Epithelial cell of prostate (primary cell): ENCODE measurements around the gene FGD5.

Source experiments
- DNase-seq: peaks from one replicate; pipeline ENCODE4 v3.0.0-alpha.2; 2011; ENCODE audit warnings: low read depth, low spot score
- H3K27ac ChIP-seq: fragments of 450-650 bp; 2 replicates; pipeline ENCODE4 v1.5.1; 2017; ENCODE audit warnings: mild to moderate bottlenecking

FGD5 gene

DNA sequence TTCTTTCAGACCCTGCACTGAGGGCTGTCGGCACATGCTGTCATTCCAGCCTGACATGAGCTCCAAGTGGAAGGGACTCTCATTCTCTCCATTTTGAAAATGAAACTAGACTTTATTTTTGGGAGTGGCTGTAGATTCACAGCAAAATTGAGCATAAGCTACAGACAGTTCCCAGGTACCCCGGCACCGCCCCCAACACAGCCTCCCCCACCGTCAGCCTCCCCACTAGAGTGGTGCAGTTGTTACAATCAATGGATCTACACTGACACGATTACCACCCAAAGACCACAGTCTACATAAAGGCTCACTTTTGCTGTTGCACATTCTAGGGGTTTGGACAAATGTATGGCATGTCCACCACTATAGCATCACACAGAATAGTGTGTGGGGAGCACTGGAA, 29.5 kb upstream of the FGD5 start:
- DNase-seq, result no peak
- H3K27ac ChIP-seq, result no peak overlapping the region

- DNase-seq, result no peak
- no peak overlapping the region for H3K27ac ChIP-seq
These were observed 29.0 kb upstream of the FGD5 start for GRCh38 chr3:14789640-14790285.

DNA sequence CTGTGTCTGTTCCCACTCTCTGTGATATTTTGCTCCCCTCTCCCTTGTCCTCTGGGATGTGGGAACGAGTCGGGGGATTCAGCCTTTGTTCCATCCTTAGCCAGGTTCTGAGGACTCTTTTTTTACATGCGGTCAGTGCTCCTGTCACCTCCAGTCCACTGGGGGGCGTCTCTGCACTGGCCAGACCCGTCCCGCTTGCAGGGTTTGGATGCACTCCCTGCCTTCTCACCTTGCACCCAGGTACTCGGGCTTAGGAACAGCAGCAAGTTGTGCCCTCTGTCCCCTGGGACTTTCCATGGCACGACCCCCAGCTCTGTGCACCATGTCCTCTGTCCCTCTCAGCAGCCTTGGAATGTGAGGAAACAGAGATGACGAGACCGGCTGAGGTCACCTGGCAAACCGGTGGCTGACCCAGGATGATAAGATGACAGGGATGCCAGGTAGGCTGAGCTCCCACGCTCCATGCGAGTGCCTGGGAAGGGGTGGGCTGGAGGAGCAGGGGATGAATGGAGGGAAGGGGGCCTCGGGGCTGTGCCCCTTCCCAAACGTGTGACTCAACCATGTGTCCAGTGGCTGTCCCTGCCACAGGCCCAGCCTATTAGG, 27.3 kb upstream of the FGD5 start:
- no peak overlapping the region for H3K27ac ChIP-seq
- no peak for DNase-seq

DNA sequence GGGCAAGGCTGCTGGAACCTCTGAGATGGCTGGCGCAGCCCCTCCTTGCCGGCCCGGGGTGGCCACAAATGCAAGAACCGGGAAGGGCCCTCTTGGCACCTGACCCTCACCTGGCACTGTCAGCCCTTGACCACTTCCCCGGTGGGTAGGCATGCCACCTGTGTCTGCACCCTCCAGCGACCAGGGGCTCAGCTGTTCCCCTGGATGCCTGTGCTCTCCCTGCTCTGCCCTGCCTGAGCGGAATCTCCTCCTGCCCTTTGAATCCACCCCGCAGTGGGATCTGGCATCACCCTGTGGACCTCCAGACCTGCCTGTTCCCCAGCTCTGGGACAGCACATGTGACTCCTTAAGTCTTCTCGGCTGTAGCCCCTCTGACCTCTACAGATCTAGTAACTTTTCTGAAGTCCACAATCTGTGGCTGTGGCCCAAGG, 26.1 kb upstream of the FGD5 start:
- H3K27ac ChIP-seq, result no peak overlapping the region
- no peak for DNase-seq

- no peak for DNase-seq
These were observed 25.5 kb upstream of the FGD5 start for GRCh38 chr3:14793126-14793857.

GRCh38 chr3:14793858-14794234, 24.9 kb upstream of the FGD5 start:
- DNase-seq, result no peak
- no peak overlapping the region for H3K27ac ChIP-seq

More at GRCh38 chr3:14793126-14793857, 25.5 kb upstream of the FGD5 start:
- no peak overlapping the region for H3K27ac ChIP-seq

DNA sequence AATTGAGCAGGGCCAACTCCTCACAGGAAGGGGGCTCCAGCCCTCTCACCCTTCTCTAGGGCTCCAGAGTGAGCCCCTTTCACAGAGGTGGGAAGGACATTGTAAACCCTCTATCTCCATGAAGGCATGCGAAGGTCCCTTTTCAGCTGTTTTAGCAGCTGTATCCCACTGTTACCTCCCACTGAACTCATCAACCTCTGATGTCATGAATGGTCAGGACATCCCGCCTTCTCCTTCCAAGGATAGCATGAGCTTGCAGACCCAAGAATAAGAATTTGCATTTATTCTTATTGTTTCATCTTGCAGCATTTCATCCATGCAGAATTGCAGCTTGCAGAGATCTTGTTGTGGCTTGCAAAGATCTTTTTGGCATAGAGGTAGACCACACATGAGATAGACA, 24.3 kb upstream of the FGD5 start:
- DNase-seq, result no peak
- no peak overlapping the region for H3K27ac ChIP-seq

- no peak overlapping the region for H3K27ac ChIP-seq
- DNase-seq, result no peak
These were observed 22.8 kb upstream of the FGD5 start for GRCh38 chr3:14795996-14796395.

DNA sequence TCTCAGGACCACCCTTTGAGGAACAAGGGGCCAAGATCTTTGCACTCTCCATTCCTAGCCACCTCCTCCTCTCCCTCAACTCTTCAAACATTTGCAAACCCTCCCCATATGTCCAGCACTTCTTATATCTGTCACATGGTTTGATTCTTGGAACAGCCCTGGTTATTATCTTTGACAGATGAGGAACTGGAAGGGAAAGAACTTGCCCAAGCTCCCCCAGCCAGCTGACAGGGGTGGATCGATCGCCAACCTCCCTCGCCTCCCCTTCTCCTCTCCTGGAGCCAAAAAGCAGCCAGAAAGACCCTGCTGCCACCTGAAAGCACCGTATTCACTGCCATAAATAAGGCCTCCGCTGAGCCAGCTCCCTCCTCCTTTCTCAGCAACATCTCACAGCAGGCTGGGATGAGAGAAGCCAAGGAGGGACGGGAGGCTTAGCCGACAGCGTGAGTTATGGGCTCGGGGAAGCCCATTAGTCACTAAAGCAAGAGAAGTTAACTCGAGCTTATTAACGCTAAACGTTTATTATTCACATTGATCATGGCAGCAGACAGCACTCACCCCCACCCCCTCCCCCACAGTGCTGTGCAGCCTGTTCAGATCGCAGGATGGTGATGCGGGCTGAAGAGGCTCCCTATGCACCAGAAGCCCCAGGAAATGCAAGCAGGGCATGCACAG, 22.2 kb upstream of the FGD5 start:
- no peak overlapping the region for H3K27ac ChIP-seq
- no peak for DNase-seq

- no peak overlapping the region for H3K27ac ChIP-seq
- no peak for DNase-seq
These were observed 21.0 kb upstream of the FGD5 start for GRCh38 chr3:14797731-14798130.

- no peak overlapping the region for H3K27ac ChIP-seq
- DNase-seq, result no peak
These were observed 20.5 kb upstream of the FGD5 start for GRCh38 chr3:14798231-14798630.

DNA sequence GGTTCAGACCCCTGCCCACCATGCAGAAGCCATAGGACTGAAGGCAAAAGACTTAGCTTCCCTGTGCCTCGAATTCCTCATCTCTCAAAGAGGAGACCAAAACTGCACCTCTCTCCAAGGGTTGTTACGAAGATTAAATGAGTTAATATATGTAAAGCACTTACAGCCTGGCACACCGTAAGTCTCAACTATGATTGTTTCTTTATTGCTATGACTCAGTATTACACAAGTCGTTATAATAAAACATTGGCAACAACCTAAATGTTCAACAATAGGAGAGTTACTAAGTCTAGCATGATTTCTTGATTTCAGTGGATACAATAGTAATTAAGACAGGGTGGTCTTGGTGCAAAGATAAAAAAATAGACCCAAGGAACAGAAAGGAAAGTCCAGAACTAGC, 19.6 kb upstream of the FGD5 start:
- no peak overlapping the region for H3K27ac ChIP-seq
- no peak for DNase-seq

- H3K27ac ChIP-seq, result no peak overlapping the region
- DNase-seq, result no peak
These were observed 17.7 kb upstream of the FGD5 start for GRCh38 chr3:14801031-14801430.

DNA sequence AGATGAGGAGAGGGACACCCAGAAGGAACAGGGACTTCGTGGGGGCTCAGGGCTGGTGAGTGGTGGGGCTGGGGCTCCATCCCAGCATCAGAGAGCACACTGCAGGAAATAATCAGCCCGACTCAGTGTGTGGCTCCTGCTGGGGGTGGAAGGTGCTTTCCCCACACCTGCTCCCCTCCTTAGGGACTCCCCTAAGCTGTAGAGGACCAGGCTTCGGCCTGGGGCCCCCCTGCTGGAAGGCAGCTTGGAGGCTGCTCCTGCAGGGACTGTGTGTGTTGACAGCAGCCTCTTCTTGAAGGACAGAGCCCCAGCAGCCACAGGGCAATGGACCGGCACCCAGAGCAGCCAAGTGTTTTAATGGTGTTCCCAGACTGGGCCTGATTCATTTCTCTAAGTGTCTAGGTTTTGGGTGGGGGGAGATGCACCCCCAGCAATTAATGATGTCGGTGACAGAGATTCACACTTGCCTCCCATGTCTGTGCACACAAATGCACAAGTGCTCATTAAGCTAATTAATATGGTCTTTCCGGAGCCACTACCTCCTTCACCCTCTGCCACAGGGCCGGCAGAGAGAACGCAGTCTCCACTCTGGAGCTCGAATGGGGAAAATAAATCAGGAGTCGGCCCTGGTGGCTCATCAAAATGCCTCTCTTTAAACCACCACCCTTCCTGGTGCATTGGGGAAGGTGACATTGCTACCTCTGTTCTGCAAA, 16.9 kb upstream of the FGD5 start:
- no peak overlapping the region for H3K27ac ChIP-seq
- no peak for DNase-seq

GRCh38 chr3:14802381-14802731, 16.4 kb upstream of the FGD5 start:
- DNase-seq, result no peak
- no peak overlapping the region for H3K27ac ChIP-seq

DNA sequence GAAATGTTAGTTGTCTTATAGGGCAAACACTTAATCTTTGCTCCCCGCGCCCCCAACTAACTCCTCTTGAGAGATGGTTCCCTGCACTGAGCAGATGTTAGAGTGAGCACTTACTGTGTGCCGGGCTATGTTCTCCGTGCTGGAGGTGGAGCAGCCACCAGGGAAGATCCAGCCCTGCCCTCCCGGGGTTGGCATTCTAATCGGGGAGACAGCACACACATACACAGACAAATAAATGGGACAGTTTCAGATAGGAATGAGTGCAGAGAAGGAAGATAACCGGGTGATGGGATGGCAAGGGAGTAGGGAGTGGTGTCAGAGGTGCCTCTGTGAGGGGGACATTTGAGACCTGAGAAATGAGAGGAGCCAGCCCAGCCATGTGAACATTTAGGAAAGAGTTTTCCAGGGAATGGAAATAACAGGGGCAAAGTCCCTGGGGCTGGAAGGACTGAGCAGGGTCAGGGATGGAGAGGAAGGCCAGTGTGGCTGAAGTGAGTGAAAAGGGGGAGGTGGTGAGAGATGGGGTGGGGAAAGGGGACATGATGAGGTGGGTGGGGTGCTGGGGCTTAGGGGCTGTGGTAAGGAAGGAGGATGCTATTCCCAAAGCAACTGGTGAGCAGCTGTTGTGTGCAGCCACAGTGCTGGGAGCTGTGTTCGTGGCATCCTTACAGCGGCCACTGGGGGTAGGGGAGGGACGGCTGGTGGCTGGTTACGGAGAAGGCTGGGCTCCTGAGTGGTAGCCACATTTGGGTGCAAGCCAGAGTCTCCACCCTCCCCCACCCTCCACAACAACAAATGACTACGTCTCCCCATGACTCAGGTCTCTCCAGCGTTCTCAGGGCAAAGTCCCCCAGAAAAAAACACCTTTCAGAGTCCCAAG, 15.4 kb upstream of the FGD5 start:
- no peak for DNase-seq
- H3K27ac ChIP-seq, result no peak overlapping the region

GRCh38 chr3:14803981-14804834, 14.6 kb upstream of the FGD5 start:
- no peak overlapping the region for H3K27ac ChIP-seq
- no peak for DNase-seq

DNA sequence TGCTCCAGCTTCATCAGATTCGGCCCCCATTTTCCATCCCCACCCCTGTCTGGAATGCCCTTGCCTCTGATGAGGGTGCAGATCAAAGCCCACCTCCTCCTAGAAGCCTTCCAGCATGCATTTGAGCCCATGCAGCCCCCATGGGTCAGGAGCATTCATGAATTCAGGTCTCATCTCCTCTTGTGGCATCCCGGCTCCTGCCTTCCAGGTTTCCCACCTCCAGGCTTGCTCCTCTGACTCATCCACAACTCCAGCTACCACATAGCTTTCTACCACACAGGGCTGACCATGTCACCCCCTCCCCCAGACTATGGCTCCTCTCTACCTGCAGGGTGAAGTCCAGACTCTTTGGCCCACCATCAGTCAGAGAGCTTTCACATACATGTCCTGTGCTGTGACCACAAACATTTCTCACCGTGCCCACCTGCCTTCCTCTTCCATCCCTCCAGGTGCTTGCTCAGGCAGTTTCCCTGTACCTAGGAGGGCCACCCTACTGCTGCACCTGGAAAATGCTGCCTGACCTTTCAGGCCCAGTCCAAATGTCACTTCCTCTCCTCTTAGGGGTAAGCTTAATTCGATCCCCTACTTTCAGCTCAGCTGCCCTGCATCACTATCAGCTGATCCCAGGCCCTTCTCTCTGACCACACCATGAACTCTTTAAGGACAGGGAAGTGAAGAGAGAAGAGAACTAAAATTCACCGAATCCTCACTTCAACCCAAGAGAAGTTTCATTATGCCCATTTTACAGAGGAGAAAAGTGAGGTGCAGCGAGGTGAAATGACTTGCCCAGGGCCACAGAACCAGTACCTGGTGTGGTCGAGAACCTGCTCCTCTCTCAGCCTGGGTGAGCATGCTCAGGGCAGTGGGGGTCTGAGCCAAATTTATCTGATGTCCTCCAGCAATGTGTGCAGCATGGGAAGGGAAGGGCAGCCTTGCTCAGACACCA, 13.7 kb upstream of the FGD5 start:
- no peak overlapping the region for H3K27ac ChIP-seq
- no peak for DNase-seq
